HFF-Myc (cell line): Measurements from ENCODE around the gene CXorf38.

ENCODE experiments used
- DNase-seq: peaks from one replicate; pipeline ENCODE4 v3.0.0-alpha.2; 2011; ENCODE audit warnings: low read depth; ENCODE audit errors: extremely low read depth
- H3K4me3 ChIP-seq: replicated peaks from 2 replicates; pipeline ENCODE4 v1.5.1; 2011; ENCODE audit warnings: low read depth, mild to moderate bottlenecking, control low read depth, low read length
- TF ChIP-seq, protein P1 (sequence below): IDR thresholded peaks from 2 replicates; pipeline ENCODE4 v1.5.1; 2012; ENCODE audit warnings: mild to moderate bottlenecking, low read depth, low read length, control low read depth; ENCODE audit errors: missing control alignments

The CXorf38 gene

DNA sequence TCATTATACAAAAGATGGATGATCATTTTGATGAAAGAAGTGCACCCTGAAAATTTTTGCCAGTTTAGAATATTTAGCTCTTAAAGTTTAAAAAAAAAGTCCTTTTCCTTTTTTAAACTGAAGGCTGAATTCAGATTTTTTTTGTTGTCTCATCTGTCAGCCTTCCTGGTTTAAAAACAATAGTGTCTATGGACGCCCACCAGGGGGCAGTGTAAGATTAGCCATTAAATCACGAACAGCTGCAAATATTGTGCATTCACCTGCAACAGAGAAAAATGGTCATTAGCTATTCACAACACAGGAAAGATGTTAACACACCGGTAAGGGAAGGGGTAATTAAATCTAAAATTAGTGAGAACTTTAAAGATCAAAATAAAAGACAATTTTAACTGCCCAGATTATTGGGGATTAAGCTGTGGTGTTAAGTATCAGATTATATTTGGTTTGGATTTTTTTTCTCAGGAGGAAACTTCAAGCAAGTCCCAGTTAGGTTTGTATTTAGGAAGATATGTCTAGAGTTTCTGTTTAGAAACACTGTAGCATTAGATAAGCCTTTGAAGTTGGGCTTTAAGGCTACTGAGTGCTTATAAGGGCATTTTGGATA lies 4.4 kb upstream of the CXorf38 start:
- DNase-seq, result peak; percentile 29
- TF ChIP-seq, protein P1, sequence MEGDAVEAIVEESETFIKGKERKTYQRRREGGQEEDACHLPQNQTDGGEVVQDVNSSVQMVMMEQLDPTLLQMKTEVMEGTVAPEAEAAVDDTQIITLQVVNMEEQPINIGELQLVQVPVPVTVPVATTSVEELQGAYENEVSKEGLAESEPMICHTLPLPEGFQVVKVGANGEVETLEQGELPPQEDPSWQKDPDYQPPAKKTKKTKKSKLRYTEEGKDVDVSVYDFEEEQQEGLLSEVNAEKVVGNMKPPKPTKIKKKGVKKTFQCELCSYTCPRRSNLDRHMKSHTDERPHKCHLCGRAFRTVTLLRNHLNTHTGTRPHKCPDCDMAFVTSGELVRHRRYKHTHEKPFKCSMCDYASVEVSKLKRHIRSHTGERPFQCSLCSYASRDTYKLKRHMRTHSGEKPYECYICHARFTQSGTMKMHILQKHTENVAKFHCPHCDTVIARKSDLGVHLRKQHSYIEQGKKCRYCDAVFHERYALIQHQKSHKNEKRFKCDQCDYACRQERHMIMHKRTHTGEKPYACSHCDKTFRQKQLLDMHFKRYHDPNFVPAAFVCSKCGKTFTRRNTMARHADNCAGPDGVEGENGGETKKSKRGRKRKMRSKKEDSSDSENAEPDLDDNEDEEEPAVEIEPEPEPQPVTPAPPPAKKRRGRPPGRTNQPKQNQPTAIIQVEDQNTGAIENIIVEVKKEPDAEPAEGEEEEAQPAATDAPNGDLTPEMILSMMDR, result peak; percentile 45

DNA sequence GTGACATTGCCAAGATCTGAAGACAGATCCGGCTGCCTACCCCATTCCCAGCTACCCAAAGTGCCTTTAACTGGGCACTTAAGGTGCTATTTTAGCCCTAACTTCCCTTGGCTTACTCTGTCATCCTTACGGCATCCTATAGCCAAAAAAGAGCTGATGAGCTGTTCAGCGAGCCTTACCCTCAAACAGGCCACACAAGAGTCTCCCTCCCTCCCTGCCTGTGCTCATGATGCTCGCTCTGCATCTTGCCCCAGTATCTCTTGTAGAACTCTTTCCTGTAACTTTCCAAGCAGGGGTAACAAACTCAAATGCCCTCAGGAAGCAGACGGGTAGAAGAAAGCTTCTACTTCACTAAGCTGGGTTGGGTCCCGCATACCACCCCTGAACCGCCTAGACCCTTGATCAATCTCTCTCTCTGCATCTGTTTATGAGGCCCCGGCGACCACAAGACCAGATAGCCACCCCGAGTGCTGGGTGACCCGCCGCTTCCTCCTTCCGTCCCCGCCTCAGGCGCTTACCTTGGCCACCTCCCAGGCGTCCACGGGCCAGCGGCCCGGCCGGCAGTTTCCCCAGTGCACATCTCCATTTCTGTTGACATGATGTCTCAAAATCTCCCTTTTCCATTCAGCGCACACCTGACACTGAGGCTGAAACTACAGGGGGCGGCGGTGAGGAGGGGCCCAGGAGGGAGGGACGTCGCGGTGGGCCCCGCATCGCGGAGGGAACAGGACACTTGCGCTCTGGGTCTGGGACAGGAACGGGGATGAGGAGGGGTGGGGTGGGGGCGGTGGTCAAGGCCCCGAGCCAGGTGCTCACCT lies 663 bp downstream of the CXorf38 start:
- DNase-seq, result no peak
- H3K4me3 ChIP-seq, result peak overlapping the region; percentile 67
- TF ChIP-seq, protein P1, result no peak

More for the DNA sequence above, 4.4 kb upstream of the CXorf38 start:
- no peak overlapping the region for H3K4me3 ChIP-seq

- DNase-seq, result peak; percentile 21
- TF ChIP-seq, protein P1, result no peak
- peak overlapping the region; percentile 41 for H3K4me3 ChIP-seq
Observed at GRCh38 chrX:40644821-40645358, 2.5 kb downstream of the CXorf38 start.

- no peak for DNase-seq
- H3K4me3 ChIP-seq, result peak overlapping the region; percentile 41
- TF ChIP-seq, protein P1, result no peak
Observed at GRCh38 chrX:40644176-40644575, 3.2 kb downstream of the CXorf38 start.

- DNase-seq, result no peak
- no peak overlapping the region for H3K4me3 ChIP-seq
- TF ChIP-seq, protein P1, result no peak
Observed at GRCh38 chrX:40637687-40638086, 9.7 kb downstream of the CXorf38 start.

- DNase-seq, result no peak
- no peak overlapping the region for H3K4me3 ChIP-seq
- TF ChIP-seq, protein P1, result no peak
Observed at GRCh38 chrX:40632199-40632598, 15.2 kb downstream of the CXorf38 start.
